ENCODE data around the gene CCDC121.

DNA sequence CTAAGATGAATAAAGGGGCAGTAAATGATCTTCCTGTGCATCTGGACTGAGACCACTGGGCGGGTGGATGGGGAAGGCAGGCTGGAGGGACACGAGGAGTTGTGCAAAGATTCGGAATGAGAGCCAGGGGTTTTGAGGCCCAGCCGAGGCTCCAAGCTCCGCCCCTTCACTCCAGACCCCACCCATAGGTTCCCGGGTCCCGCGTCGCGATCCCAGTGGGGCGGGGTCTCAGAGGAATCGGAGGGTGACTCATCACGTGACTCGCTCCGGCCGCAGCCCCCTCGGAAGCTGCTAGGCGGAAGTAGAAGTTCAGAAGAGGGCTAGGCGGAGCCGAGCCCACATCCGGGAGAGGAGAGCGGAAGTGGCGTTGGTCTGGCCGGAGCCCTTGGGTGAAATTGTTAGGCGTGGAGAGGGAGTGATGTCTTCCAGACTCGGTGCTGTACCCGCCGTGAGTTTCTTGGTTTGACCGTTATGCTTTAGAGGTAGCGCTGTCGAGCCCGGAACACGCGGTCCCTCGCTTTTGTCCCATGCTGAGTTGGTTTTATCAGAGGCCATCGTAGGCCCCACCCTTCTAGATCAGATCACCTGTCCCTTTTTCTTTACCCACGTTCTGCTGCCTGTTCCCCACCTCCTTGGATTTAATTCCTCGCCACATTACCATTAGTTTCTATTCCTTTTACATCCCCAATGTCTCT lies 46.0 kb downstream of the CCDC121 start, which contains the start of gene ZNF512:
- TF ChIP-seq CTCF (conservative IDR thresholded peaks at IDR 0.05; ENCODE audit: low read depth, low read length) = no peak
- no peak for TF ChIP-seq CHD1 (IDR thresholded peaks at IDR 0.05; ENCODE audit: low read depth, low read length)
- TF ChIP-seq BHLHE40 (IDR thresholded peaks at IDR 0.05; ENCODE audit: low read depth, low read length) = peak; percentile 86
- TF ChIP-seq CEBPB (IDR thresholded peaks at IDR 0.05; ENCODE audit: low read depth, low read length) = no peak
- TF ChIP-seq MXI1 (IDR thresholded peaks at IDR 0.05; ENCODE audit: borderline replicate concordance, low read depth, low read length) = no peak
- TF ChIP-seq, protein P1, sequence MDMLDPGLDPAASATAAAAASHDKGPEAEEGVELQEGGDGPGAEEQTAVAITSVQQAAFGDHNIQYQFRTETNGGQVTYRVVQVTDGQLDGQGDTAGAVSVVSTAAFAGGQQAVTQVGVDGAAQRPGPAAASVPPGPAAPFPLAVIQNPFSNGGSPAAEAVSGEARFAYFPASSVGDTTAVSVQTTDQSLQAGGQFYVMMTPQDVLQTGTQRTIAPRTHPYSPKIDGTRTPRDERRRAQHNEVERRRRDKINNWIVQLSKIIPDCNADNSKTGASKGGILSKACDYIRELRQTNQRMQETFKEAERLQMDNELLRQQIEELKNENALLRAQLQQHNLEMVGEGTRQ (IDR thresholded peaks at IDR 0.05; ENCODE audit: low read depth, low read length) = peak; percentile 94
- no peak for TF ChIP-seq NFE2L2 (IDR thresholded peaks at IDR 0.05; ENCODE audit: low read depth, low read length)
- TF ChIP-seq POLR2A (IDR thresholded peaks at IDR 0.05; ENCODE audit: low read depth, low read length) = peak; percentile 73; the same call in 1 of the 2 replicates
- TF ChIP-seq MAZ (IDR thresholded peaks at IDR 0.05; ENCODE audit: borderline replicate concordance, low read depth, low read length) = peak; percentile 78
